Tibial nerve (tissue), 4 donors: ENCODE measurements around the gene CPEB1. TPM values are rescaled to one million over a fixed set of nuclear protein-coding genes. Genes with fewer than 3 reads are reported as not detected.
A peak's percentile ranks its signal among the peaks of the same experiment; 100 is the strongest.

Experiments
- DNase-seq, 2 donors: peaks; one replicate each; pipeline ENCODE4 v3.0.0-alpha.2; 2019; ENCODE audit warnings: low spot score in 2 of 2
- H3K27ac ChIP-seq, 4 donors: fragments of 200-600 bp; sonication (generic) in 3 of 4; one replicate each; pipeline ENCODE4 v1.5.1; 2017 to 2019; ENCODE audit warnings: mild to moderate bottlenecking in 1 of 4
- H3K27me3 ChIP-seq, 2 donors: fragments of 200-600 bp; sonication (generic) in 1 of 2; one replicate each; pipeline versions ENCODE4 v1.5.1 to v1.6.0; 2017 to 2019
- H3K36me3 ChIP-seq, 3 donors: fragments of 200-600 bp; sonication (generic); one replicate each; pipeline ENCODE4 v1.5.1; 2018 to 2019
- H3K4me1 ChIP-seq, 4 donors: fragments of 200-600 bp; sonication (generic) in 3 of 4; one replicate each; pipeline ENCODE4 v1.5.1; 2017 to 2019
- H3K4me3 ChIP-seq, 4 donors: fragments of 200-600 bp; sonication (generic) in 3 of 4; one replicate each; pipeline ENCODE4 v1.5.1; 2017 to 2019; ENCODE audit warnings: mild to moderate bottlenecking in 1 of 4, moderate library complexity in 1 of 4
- H3K9me3 ChIP-seq, 4 donors: fragments of 200-600 bp; sonication (generic) in 3 of 4; one replicate each; pipeline ENCODE4 v1.5.1; 2017 to 2019
- CTCF ChIP-seq, 5 experiments: fragments of 200-600 bp in 3 of 5; fragments of 450-650 bp in 2 of 5; sonication (generic) in 3 of 5; IDR thresholded peaks; one replicate each; pipeline ENCODE4 v1.5.1; 2016 to 2019; ENCODE audit warnings: antibody characterized with exemption in 5 of 5, mild to moderate bottlenecking in 3 of 5, moderate library complexity in 2 of 5
- EP300 ChIP-seq, 2 donors: sonication (generic); formaldehyde crosslinking; IDR thresholded peaks; one replicate each; pipeline ENCODE4 v1.6.1; 2017; ENCODE audit warnings: antibody characterized with exemption in 2 of 2, mild to moderate bottlenecking in 1 of 2
- POLR2A ChIP-seq, 2 donors: fragments of 450-650 bp; IDR thresholded peaks; one replicate each; pipeline ENCODE4 v1.6.1; 2017; ENCODE audit warnings: antibody characterized with exemption in 2 of 2, mild to moderate bottlenecking in 2 of 2, moderate library complexity in 2 of 2
- WGBS, 2 donors: methylation state at CpG; one replicate each; pipeline ENCODE4 v1.1.5; 2018; 5-methylcytosine and 5-hydroxymethylcytosine counted together
- total RNA-seq, 4 donors: library from RNA; depleted of rRNA; stranded (reverse); fragments of >200 nt; gene quantifications; one replicate each; pipeline ENCODE4 v1.1.0, GENCODE V29; 2016

The CPEB1 gene
- total RNA-seq, 4 donors from 2014 or later = 16.2 to 29.5 (median 23.0) TPM

GRCh38 chr15:82680200-82681102, 33.3 kb upstream of the CPEB1 start:
- peak overlapping the region in 1 of 4 donors; percentile 67 for H3K27ac ChIP-seq
- no peak for DNase-seq
- WGBS, 2 donors = 2 to 6% methylated on average over 42 to 57 of the region's 76 CpGs
- TF ChIP-seq CTCF (IDR thresholded peaks at IDR 0.05) (no peak), EP300 (IDR thresholded peaks at IDR 0.05) (no peak), POLR2A (IDR thresholded peaks at IDR 0.05) (no peak)
- no peaks in the 10 kb centered on the region for H3K9me3 ChIP-seq
- peaks cover 0 to 38% of the 10 kb centered on the region in 2 donors for H3K27me3 ChIP-seq
- peak overlapping the region in 2 of 4 donors; percentile 11 to 48 for H3K4me3 ChIP-seq
- peaks cover 0 to 6% (median 3%) of the 10 kb centered on the region in 4 donors for H3K4me1 ChIP-seq
- H3K36me3 ChIP-seq = no peaks in the 10 kb centered on the region

GRCh38 chr15:82679626-82680199, 32.5 kb upstream of the CPEB1 start:
- no peak for DNase-seq
- Histone ChIP-seq H3K36me3 (no peaks in the 10 kb centered on the region), H3K4me1 (peaks cover 0 to 6% (median 3%) of the 10 kb centered on the region in 4 donors), H3K4me3 (peak overlapping the region in 1 of 4 donors; percentile 48), H3K27ac (no peak overlapping the region), H3K9me3 (no peaks in the 10 kb centered on the region), H3K27me3 (peaks cover 0 to 38% of the 10 kb centered on the region in 2 donors)
- 26 to 30% methylated on average over 17 to 19 of the region's 19 CpGs for WGBS, 2 donors
- TF ChIP-seq POLR2A (IDR thresholded peaks at IDR 0.05) (no peak), EP300 (IDR thresholded peaks at IDR 0.05) (no peak), CTCF (IDR thresholded peaks at IDR 0.05) (no peak)

- TF ChIP-seq EP300 (IDR thresholded peaks at IDR 0.05) = no peak
- no peak for TF ChIP-seq POLR2A (IDR thresholded peaks at IDR 0.05)
- TF ChIP-seq CTCF (IDR thresholded peaks at IDR 0.05) = no peak
- DNase-seq = no peak
Observed at GRCh38 chr15:82677720-82678323, 30.7 kb upstream of the CPEB1 start.

GRCh38 chr15:82674873-82675272, 27.7 kb upstream of the CPEB1 start:
- TF ChIP-seq EP300 (IDR thresholded peaks at IDR 0.05) (no peak), POLR2A (IDR thresholded peaks at IDR 0.05) (no peak), CTCF (IDR thresholded peaks at IDR 0.05) (no peak)
- WGBS, 2 donors = 59 to 71% methylated on average over 2 of the region's 2 CpGs
- no peak overlapping the region for H3K4me3 ChIP-seq
- peaks cover 0 to 10% of the 10 kb centered on the region in 2 donors for H3K27me3 ChIP-seq
- no peaks in the 10 kb centered on the region for H3K36me3 ChIP-seq
- no peak for DNase-seq
- H3K27ac ChIP-seq = no peak overlapping the region
- no peaks in the 10 kb centered on the region for H3K4me1 ChIP-seq
- H3K9me3 ChIP-seq = no peaks in the 10 kb centered on the region

More at GRCh38 chr15:82677720-82678323, 30.7 kb upstream of the CPEB1 start:
- no peak overlapping the region for H3K27ac ChIP-seq
- H3K9me3 ChIP-seq = no peaks in the 10 kb centered on the region
- no peak overlapping the region for H3K4me3 ChIP-seq
- peaks cover 0 to 38% of the 10 kb centered on the region in 2 donors for H3K27me3 ChIP-seq
- 78 to 81% methylated on average over 7 of the region's 7 CpGs for WGBS, 2 donors
- H3K4me1 ChIP-seq = peaks cover 0 to 6% (median 3%) of the 10 kb centered on the region in 4 donors
- H3K36me3 ChIP-seq = no peaks in the 10 kb centered on the region
